Neural cell (in vitro differentiated cells): ENCODE measurements around the gene RPL36. TPM values are rescaled to one million over a fixed set of nuclear protein-coding genes. Genes with fewer than 3 reads are reported as not detected.

ENCODE experiments used
- H2AFZ ChIP-seq: fragments of 200-600, 300-800 bp; sonication (generic), shearing (Covaris generic); 2 replicates; pipeline ENCODE4 v1.6.0; 2014; ENCODE audit warnings: low read depth, mild to moderate bottlenecking, antibody characterized with exemption, low read length, moderate library complexity
- H3F3A ChIP-seq: fragments of 200-600 bp; shearing (Covaris generic); 2 replicates; pipeline ENCODE4 v1.6.1; 2016; ENCODE audit warnings: mild to moderate bottlenecking, moderate library complexity, mixed read lengths, antibody characterized with exemption, low read length; ENCODE audit not compliant: insufficient read depth, poor library complexity, severe bottlenecking
- H3K27ac ChIP-seq: fragments of 200-600, 300-800 bp; sonication (generic), shearing (Covaris generic); 2 replicates; pipeline ENCODE4 v1.5.1; 2014; ENCODE audit warnings: mild to moderate bottlenecking, low read length, moderate library complexity
- H3K27me3 ChIP-seq: fragments of 300-800, 200-600 bp; sonication (generic), shearing (Covaris generic); 2 replicates; pipeline ENCODE4 v1.6.0; 2014; ENCODE audit warnings: mild to moderate bottlenecking, low read depth, low read length, moderate library complexity; ENCODE audit not compliant: insufficient read depth
- H3K36me3 ChIP-seq: fragments of 300-800, 200-600 bp; sonication (generic), shearing (Covaris generic); 2 replicates; pipeline ENCODE4 v1.5.1; 2014; ENCODE audit warnings: mild to moderate bottlenecking, antibody characterized with exemption, low read length, moderate library complexity; ENCODE audit not compliant: insufficient read depth
- H3K4me2 ChIP-seq: fragments of 300-800, 200-600 bp; sonication (generic), shearing (Covaris generic); 2 replicates; pipeline ENCODE4 v1.6.0; 2014; ENCODE audit warnings: mild to moderate bottlenecking, low read length
- H3K4me3 ChIP-seq: fragments of 300-800, 200-600 bp; sonication (generic), shearing (Covaris generic); 2 replicates; pipeline ENCODE4 v1.5.1; 2014; ENCODE audit warnings: mild to moderate bottlenecking, low read length, moderate library complexity
- H3K79me2 ChIP-seq: fragments of 200-600 bp; shearing (Covaris generic); replicated peaks from 2 replicates; pipeline ENCODE4 v1.6.0; 2014; ENCODE audit warnings: mild to moderate bottlenecking, low read length, moderate library complexity; ENCODE audit not compliant: insufficient read depth
- H3K9ac ChIP-seq: fragments of 300-800, 200-600 bp; sonication (generic), shearing (Covaris generic); 2 replicates; pipeline ENCODE4 v1.6.1; 2016; ENCODE audit warnings: mild to moderate bottlenecking, low read length, mixed read lengths
- H3K9me2 ChIP-seq: fragments of 200-600 bp; shearing (Covaris generic); 2 replicates; pipeline ENCODE4 v1.6.1; 2016; ENCODE audit warnings: mild to moderate bottlenecking, low read length, mixed read lengths; ENCODE audit not compliant: insufficient read depth
- H3K9me3 ChIP-seq: fragments of 200-600, 300-800 bp; sonication (generic), shearing (Covaris generic); 2 replicates; pipeline ENCODE4 v1.6.1; 2016; ENCODE audit warnings: mild to moderate bottlenecking, mixed run types, low read length, moderate library complexity, mixed read lengths
- H4K20me1 ChIP-seq: fragments of 200-600 bp; shearing (Covaris generic); 2 replicates; pipeline ENCODE4 v1.6.1; 2016; ENCODE audit warnings: mild to moderate bottlenecking, mixed run types; ENCODE audit not compliant: insufficient read depth
- EP300 ChIP-seq: fragments of 450-650 bp; conservative IDR thresholded peaks from 2 replicates; pipeline ENCODE4 v1.6.1; 2014; ENCODE audit warnings: antibody characterized with exemption, mild to moderate bottlenecking, moderate library complexity; ENCODE audit not compliant: poor library complexity, severe bottlenecking
- EZH2 ChIP-seq: fragments of 200-600, 300-800 bp; shearing (Covaris generic), sonication (generic); IDR thresholded peaks from 2 replicates; pipeline ENCODE4 v1.6.1; 2014; ENCODE audit warnings: antibody characterized with exemption, low read length, borderline replicate concordance, mild to moderate bottlenecking; ENCODE audit not compliant: insufficient read depth, poor library complexity, severe bottlenecking
- MXI1 ChIP-seq: fragments of 450-650 bp; conservative IDR thresholded peaks from 2 replicates; pipeline ENCODE4 v1.6.1; 2014; ENCODE audit warnings: antibody characterized with exemption, mild to moderate bottlenecking; ENCODE audit not compliant: poor library complexity, severe bottlenecking
- POLR2AphosphoS5 ChIP-seq: IDR thresholded peaks from 2 replicates; pipeline ENCODE4 v1.6.1; 2012
- RAD21 ChIP-seq: fragments of 450-650 bp; conservative IDR thresholded peaks from 2 replicates; pipeline ENCODE4 v1.6.1; 2014; ENCODE audit warnings: antibody characterized with exemption, mild to moderate bottlenecking, moderate library complexity
- SMC3 ChIP-seq: fragments of 450-650 bp; conservative IDR thresholded peaks from 2 replicates; pipeline ENCODE4 v1.6.1; 2014; ENCODE audit warnings: antibody characterized with exemption, mild to moderate bottlenecking, moderate library complexity; ENCODE audit not compliant: poor library complexity
- TAF1 ChIP-seq: IDR thresholded peaks from 2 replicates; pipeline ENCODE4 v1.6.1; 2012; ENCODE audit warnings: low read depth
- polyA plus RNA-seq: library from polyadenylated mRNA; depleted of rRNA; stranded (reverse); fragments of >200 nt; gene quantifications from 2 replicates; pipeline ENCODE4 v1.2.3, GENCODE V29; 2014
- TF ChIP-seq, protein P1 (sequence below): fragments of 450-650 bp; IDR thresholded peaks from 2 replicates; pipeline ENCODE4 v1.5.1; 2014; ENCODE audit warnings: antibody characterized with exemption, mild to moderate bottlenecking, moderate library complexity; ENCODE audit not compliant: poor library complexity, severe bottlenecking
- TF ChIP-seq, protein P2 (sequence below): IDR thresholded peaks from 2 replicates; pipeline ENCODE4 v1.6.1; 2012; ENCODE audit warnings: borderline replicate concordance

Gene RPL36
- polyA plus RNA-seq, 1 donor from 2014 or later, result 358 TPM

- Histone ChIP-seq H3K4me2 (peak overlapping the region; percentile 87), H3K9me2 (no peaks in the 10 kb centered on the region), H3K36me3 (no peaks in the 10 kb centered on the region), H2AFZ (peak overlapping the region; percentile 25), H3K9ac (peak overlapping the region; percentile 83), H3K4me3 (peak overlapping the region; percentile 84), H3K9me3 (no peaks in the 10 kb centered on the region), H3F3A (no peaks in the 10 kb centered on the region), H3K79me2 (peaks cover 19% of the 10 kb centered on the region), H3K27ac (peak overlapping the region; percentile 75), H3K27me3 (no peaks in the 10 kb centered on the region), H4K20me1 (no peaks in the 10 kb centered on the region)
- no peak for TF ChIP-seq POLR2AphosphoS5
- no peak for TF ChIP-seq TAF1
- no peak for TF ChIP-seq EZH2
- TF ChIP-seq, protein P1, sequence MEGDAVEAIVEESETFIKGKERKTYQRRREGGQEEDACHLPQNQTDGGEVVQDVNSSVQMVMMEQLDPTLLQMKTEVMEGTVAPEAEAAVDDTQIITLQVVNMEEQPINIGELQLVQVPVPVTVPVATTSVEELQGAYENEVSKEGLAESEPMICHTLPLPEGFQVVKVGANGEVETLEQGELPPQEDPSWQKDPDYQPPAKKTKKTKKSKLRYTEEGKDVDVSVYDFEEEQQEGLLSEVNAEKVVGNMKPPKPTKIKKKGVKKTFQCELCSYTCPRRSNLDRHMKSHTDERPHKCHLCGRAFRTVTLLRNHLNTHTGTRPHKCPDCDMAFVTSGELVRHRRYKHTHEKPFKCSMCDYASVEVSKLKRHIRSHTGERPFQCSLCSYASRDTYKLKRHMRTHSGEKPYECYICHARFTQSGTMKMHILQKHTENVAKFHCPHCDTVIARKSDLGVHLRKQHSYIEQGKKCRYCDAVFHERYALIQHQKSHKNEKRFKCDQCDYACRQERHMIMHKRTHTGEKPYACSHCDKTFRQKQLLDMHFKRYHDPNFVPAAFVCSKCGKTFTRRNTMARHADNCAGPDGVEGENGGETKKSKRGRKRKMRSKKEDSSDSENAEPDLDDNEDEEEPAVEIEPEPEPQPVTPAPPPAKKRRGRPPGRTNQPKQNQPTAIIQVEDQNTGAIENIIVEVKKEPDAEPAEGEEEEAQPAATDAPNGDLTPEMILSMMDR, result no peak
- TF ChIP-seq, protein P2, sequence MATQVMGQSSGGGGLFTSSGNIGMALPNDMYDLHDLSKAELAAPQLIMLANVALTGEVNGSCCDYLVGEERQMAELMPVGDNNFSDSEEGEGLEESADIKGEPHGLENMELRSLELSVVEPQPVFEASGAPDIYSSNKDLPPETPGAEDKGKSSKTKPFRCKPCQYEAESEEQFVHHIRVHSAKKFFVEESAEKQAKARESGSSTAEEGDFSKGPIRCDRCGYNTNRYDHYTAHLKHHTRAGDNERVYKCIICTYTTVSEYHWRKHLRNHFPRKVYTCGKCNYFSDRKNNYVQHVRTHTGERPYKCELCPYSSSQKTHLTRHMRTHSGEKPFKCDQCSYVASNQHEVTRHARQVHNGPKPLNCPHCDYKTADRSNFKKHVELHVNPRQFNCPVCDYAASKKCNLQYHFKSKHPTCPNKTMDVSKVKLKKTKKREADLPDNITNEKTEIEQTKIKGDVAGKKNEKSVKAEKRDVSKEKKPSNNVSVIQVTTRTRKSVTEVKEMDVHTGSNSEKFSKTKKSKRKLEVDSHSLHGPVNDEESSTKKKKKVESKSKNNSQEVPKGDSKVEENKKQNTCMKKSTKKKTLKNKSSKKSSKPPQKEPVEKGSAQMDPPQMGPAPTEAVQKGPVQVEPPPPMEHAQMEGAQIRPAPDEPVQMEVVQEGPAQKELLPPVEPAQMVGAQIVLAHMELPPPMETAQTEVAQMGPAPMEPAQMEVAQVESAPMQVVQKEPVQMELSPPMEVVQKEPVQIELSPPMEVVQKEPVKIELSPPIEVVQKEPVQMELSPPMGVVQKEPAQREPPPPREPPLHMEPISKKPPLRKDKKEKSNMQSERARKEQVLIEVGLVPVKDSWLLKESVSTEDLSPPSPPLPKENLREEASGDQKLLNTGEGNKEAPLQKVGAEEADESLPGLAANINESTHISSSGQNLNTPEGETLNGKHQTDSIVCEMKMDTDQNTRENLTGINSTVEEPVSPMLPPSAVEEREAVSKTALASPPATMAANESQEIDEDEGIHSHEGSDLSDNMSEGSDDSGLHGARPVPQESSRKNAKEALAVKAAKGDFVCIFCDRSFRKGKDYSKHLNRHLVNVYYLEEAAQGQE, result no peak
- TF ChIP-seq MXI1, result no peak
- no peak for TF ChIP-seq RAD21
- no peak for TF ChIP-seq EP300
- no peak for TF ChIP-seq SMC3
Measured at GRCh38 chr19:5679289-5680083, 10.6 kb upstream of the RPL36 start.

DNA sequence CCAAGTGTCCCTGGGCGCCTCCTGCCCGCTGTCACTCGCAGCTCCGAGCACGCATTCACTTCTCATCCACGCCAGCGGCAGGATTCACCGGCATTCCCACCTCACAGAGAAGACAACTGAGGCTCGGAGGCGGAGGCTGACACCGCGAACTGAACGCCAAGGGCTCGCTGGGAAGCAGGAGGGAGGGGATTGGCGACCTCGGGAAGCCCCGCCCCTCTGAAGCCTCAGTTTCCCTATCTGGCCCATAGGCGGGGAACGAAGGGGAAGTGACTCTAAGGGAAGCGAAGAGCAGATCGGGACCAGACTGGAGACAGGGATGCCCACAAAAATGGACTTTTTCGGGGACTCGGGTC lies 10.0 kb upstream of the RPL36 start:
- Histone ChIP-seq H3K27me3 (no peaks in the 10 kb centered on the region), H3F3A (no peaks in the 10 kb centered on the region), H3K36me3 (no peaks in the 10 kb centered on the region), H3K9ac (peak overlapping the region; percentile 83), H2AFZ (peak overlapping the region; percentile 25), H3K9me3 (no peaks in the 10 kb centered on the region), H4K20me1 (no peaks in the 10 kb centered on the region), H3K9me2 (no peaks in the 10 kb centered on the region), H3K79me2 (peaks cover 19% of the 10 kb centered on the region), H3K27ac (peak overlapping the region; percentile 75), H3K4me2 (peak overlapping the region; percentile 87), H3K4me3 (peak overlapping the region; percentile 84)
- TF ChIP-seq EP300, result no peak
- peak; percentile 28 for TF ChIP-seq SMC3
